Fibroblast of villous mesenchyme (primary cell): ENCODE measurements around the gene C5orf15. TPM values are rescaled to one million over a fixed set of nuclear protein-coding genes. Genes with fewer than 3 reads are reported as not detected.

Experiments
- DNase-seq: peaks from one replicate; pipeline ENCODE4 v3.0.0-alpha.2; 2010; ENCODE audit warnings: low read depth
- H3K4me3 ChIP-seq: 2 replicates; pipeline ENCODE4 v1.5.1; 2011; ENCODE audit warnings: low read depth, mild to moderate bottlenecking, low read length
- CTCF ChIP-seq: IDR thresholded peaks from 2 replicates; pipeline ENCODE4 v1.5.1; 2012; ENCODE audit warnings: low read depth, mild to moderate bottlenecking, low read length; ENCODE audit not compliant: insufficient read depth
- total RNA-seq: library from RNA; depleted of rRNA; stranded (reverse); fragments of >200 nt; gene quantifications from 2 replicates; pipeline ENCODE4 v1.2.3, GENCODE V29; 2012

C5orf15 gene
- total RNA-seq, 1 donor: 103 TPM

- no peak for TF ChIP-seq CTCF
- DNase-seq: peak; percentile 49
- no peak overlapping the region for H3K4me3 ChIP-seq
Measured at GRCh38 chr5:133993185-133993936, 24.9 kb upstream of the C5orf15 start.

- TF ChIP-seq CTCF: no peak
- DNase-seq: no peak
Measured at GRCh38 chr5:133992429-133993155, 24.2 kb upstream of the C5orf15 start.

DNA sequence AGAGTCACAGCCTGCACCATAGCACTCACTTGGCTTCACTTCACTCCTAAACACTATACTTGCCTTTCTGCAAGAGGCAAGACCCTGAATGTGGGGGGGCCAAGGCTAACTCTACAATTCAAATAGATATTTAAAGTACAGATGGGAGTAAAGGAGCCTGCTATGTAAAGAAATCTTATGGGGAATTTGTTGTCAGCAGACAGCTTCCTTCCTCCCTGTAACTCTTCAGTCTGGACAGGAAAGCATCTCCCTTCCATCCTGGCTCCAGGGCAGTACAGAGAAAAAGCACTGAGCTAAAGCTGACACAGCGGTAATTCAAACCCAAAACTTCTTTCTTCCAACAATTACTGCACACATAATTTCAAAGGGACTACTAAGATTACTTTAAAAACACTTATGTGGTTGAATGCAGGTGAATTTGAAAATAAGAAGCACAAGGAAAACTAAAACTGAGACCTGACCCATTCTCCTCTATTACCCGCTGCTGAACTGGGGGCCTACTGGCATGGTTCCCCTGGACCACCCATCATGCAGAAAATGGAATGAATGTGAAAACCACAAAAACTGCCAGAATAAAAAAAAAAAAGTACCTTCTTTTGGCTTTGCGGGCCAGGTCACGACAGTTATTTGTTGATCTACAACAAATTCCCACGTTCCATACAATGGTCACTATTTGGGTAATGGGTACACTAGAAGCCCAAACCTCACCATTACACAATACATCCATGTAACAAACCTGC is 22.9 kb upstream of the C5orf15 start:
- no peak for DNase-seq
- TF ChIP-seq CTCF: no peak
- no peak overlapping the region for H3K4me3 ChIP-seq

More at GRCh38 chr5:133992429-133993155, 24.2 kb upstream of the C5orf15 start:
- H3K4me3 ChIP-seq: no peak overlapping the region

DNA sequence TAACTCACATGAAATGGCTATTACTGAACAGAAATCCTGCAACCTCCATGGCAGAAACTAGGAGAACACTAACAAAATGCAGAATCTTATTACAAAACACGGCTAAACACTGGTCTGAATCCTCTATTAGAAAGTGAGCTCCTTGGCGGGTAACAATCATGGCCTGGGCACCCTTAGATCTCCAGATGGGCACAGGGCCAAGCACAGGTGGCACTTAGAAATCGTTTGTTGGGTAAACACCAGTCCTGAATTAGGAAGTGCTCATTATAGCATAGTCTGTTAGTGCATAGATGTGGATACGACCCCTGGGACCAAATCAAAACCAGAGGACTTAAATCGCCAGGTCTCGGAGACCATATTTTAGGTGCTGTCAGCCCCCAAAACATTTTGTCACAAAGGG is 22.0 kb upstream of the C5orf15 start:
- no peak for TF ChIP-seq CTCF
- no peak for DNase-seq
- H3K4me3 ChIP-seq: no peak overlapping the region

- DNase-seq: no peak
- no peak for TF ChIP-seq CTCF
Measured at GRCh38 chr5:133985540-133986180, 17.2 kb upstream of the C5orf15 start.

GRCh38 chr5:133983674-133984073 is 15.2 kb upstream of the C5orf15 start:
- H3K4me3 ChIP-seq: no peak overlapping the region
- TF ChIP-seq CTCF: no peak
- DNase-seq: no peak

More at GRCh38 chr5:133985540-133986180, 17.2 kb upstream of the C5orf15 start:
- no peak overlapping the region for H3K4me3 ChIP-seq
